Endodermal cell (in vitro differentiated cells): Measurements from ENCODE around the gene ZNF616. TPM values are rescaled to one million over a fixed set of nuclear protein-coding genes. Genes with fewer than 3 reads are reported as not detected.

Experiments used
- DNase-seq: peaks from one replicate; pipeline ENCODE4 v3.0.0-alpha.2; 2017
- H3K27ac ChIP-seq: 2 replicates; pipeline ENCODE4 v1.5.1; 2013; ENCODE audit warnings: mild to moderate bottlenecking, low read depth, low read length, moderate library complexity
- H3K27me3 ChIP-seq: 2 replicates; pipeline ENCODE4 v1.6.1; 2013; ENCODE audit warnings: mild to moderate bottlenecking, low read length, moderate library complexity; ENCODE audit not compliant: insufficient read depth, control insufficient read depth, poor library complexity, severe bottlenecking
- H3K36me3 ChIP-seq: 2 replicates; pipeline ENCODE4 v1.7.0; 2013; ENCODE audit warnings: mild to moderate bottlenecking, low read length, moderate library complexity; ENCODE audit not compliant: control insufficient read depth, insufficient read depth
- H3K4me1 ChIP-seq: one replicate; pipeline ENCODE4 v1.7.0; 2013; ENCODE audit warnings: low read length; ENCODE audit not compliant: control insufficient read depth, insufficient read depth
- H3K4me3 ChIP-seq: 2 replicates; pipeline ENCODE4 v1.5.1; 2013; ENCODE audit warnings: mild to moderate bottlenecking, low read length, moderate library complexity
- H3K9ac ChIP-seq: 2 replicates; pipeline ENCODE4 v1.6.1; 2013; ENCODE audit warnings: mild to moderate bottlenecking, low read length, moderate library complexity; ENCODE audit not compliant: poor library complexity, severe bottlenecking; ENCODE audit errors: extremely low read depth
- H3K9me3 ChIP-seq: 2 replicates; pipeline ENCODE4 v1.6.1; 2013; ENCODE audit warnings: mild to moderate bottlenecking, low read length, moderate library complexity; ENCODE audit not compliant: control insufficient read depth
- H3K27ac Mint-ChIP-seq: 2 replicates; pipeline ENCODE4 v1.8.0; 2020; ENCODE audit warnings: mixed read lengths
- H3K27me3 Mint-ChIP-seq: 2 replicates; pipeline ENCODE4 v1.8.0; 2021; ENCODE audit warnings: mild to moderate bottlenecking, mixed read lengths; ENCODE audit not compliant: insufficient read depth
- H3K36me3 Mint-ChIP-seq: 2 replicates; pipeline ENCODE4 v1.8.0; 2020; ENCODE audit warnings: low read depth, mixed read lengths
- H3K4me1 Mint-ChIP-seq: 2 replicates; pipeline ENCODE4 v1.8.0; 2020; ENCODE audit warnings: mixed read lengths
- H3K4me3 Mint-ChIP-seq: 2 replicates; pipeline ENCODE4 v1.8.0; 2020; ENCODE audit warnings: mild to moderate bottlenecking, moderate library complexity, mixed read lengths
- H3K9me3 Mint-ChIP-seq: 2 replicates; pipeline ENCODE4 v1.8.0; 2020; ENCODE audit warnings: mild to moderate bottlenecking, mixed read lengths
- WGBS, 2 experiments: methylation state at CpG; one replicate each; pipeline versions ENCODE4 v1.1.5 to v1.1.7; 2013; ENCODE audit warnings: missing lambda C conversion rate in 2 of 2, mixed read lengths in 1 of 2; ENCODE audit not compliant: insufficient coverage in 1 of 2, insufficient read length in 1 of 2; 5-methylcytosine and 5-hydroxymethylcytosine counted together
- total RNA-seq, 2 donors: library from RNA; stranded (reverse); fragmentation: NEBNext Ultra II Directional in 1 of 2; extraction: Animal tissue kit (Norgen Biotek cat#: 25700) in 1 of 2; gene quantifications; 2 replicates in 1 of 2; 3 replicates in 1 of 2; pipeline ENCODE4 v1.2.1, GENCODE V29; 2021
- TF ChIP-seq, protein P1 (sequence below): fragments of 200-600 bp; sonication (generic); conservative IDR thresholded peaks from 2 replicates; pipeline ENCODE4 v1.5.0; 2021; ENCODE audit warnings: antibody characterized with exemption, mild to moderate bottlenecking

The ZNF616 gene
- total RNA-seq, 2 donors from 2014 or later = 23.5 to 24.5 TPM

DNA sequence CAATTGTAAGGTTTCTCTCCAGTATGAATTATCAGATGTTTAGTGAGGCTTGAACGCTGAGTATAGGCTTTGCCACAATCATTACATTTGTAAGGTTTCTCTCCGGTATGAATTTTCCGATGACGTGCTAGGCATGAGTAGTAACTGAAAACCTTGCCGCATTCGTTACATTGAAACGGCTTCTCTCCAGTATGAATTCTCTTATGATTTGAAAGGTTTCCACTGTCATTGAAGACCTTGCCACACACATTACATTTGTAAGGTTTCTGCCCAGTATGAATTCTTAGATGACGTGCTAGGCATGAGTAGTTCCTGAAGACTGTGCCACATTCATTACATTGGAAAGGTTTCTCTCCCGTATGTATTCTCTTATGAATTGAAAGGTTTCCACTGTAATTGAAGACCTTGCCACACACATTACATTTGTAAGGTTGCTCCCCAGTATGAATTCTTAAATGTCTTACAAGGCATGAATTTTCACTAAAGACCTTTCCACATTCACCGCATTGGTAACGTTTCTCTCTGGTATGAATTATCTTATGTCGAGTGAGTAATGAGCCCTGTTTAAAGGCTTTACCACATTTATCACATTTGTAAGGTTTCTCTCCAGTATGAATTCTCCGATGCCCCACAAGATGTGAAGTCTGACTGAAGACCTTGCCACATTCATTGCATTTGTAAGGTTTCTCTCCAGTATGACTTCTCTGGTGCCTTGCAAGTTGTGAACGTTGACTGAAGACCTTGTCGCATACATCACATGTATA, 16.0 kb upstream of the ZNF616 start:
- H3K4me3 ChIP-seq = peak overlapping the region; percentile 42
- WGBS, 2 experiments = 95 to 96% methylated on average over 13 to 15 of the region's 15 CpGs
- Mint-ChIP-seq H3K4me3 (no peak overlapping the region), H3K36me3 (peaks cover 88% of the 10 kb centered on the region), H3K27ac (no peak overlapping the region), H3K9me3 (peaks cover 96% of the 10 kb centered on the region), H3K4me1 (no peaks in the 10 kb centered on the region), H3K27me3 (peaks cover 2% of the 10 kb centered on the region)
- no peak overlapping the region for H3K27ac ChIP-seq
- no peak for DNase-seq
- H3K27me3 ChIP-seq = no peaks in the 10 kb centered on the region
- H3K4me1 ChIP-seq = no peaks in the 10 kb centered on the region
- H3K36me3 ChIP-seq = peaks cover 61% of the 10 kb centered on the region
- peaks cover 100% of the 10 kb centered on the region for H3K9me3 ChIP-seq
- no peak overlapping the region for H3K9ac ChIP-seq
- TF ChIP-seq, protein P1, sequence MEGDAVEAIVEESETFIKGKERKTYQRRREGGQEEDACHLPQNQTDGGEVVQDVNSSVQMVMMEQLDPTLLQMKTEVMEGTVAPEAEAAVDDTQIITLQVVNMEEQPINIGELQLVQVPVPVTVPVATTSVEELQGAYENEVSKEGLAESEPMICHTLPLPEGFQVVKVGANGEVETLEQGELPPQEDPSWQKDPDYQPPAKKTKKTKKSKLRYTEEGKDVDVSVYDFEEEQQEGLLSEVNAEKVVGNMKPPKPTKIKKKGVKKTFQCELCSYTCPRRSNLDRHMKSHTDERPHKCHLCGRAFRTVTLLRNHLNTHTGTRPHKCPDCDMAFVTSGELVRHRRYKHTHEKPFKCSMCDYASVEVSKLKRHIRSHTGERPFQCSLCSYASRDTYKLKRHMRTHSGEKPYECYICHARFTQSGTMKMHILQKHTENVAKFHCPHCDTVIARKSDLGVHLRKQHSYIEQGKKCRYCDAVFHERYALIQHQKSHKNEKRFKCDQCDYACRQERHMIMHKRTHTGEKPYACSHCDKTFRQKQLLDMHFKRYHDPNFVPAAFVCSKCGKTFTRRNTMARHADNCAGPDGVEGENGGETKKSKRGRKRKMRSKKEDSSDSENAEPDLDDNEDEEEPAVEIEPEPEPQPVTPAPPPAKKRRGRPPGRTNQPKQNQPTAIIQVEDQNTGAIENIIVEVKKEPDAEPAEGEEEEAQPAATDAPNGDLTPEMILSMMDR = no peak

DNA sequence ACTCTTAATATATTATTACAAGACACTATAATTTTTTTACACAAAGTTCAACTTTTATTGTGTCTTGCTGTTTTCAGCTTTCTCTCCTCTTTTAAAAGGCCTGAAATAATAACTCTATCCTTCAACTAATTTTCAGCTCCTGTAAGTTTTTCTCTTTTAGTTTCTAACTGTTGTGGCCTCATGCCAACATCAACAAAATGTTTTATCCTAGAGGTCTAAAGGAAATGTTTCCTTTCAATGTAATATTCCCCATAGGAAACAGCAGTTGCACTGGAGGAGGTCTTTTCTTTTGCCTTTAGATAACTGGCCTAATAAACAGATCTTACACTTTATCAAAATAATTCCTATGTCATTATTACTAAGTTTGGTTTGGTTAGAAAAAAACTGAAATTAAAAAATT, 8.5 kb upstream of the ZNF616 start:
- TF ChIP-seq, protein P1 = no peak
- H3K4me1 ChIP-seq = no peaks in the 10 kb centered on the region
- Mint-ChIP-seq H3K4me1 (no peaks in the 10 kb centered on the region), H3K4me3 (no peak overlapping the region), H3K27me3 (no peaks in the 10 kb centered on the region), H3K27ac (no peak overlapping the region), H3K9me3 (peaks cover 74% of the 10 kb centered on the region), H3K36me3 (peaks cover 24% of the 10 kb centered on the region)
- no peak overlapping the region for H3K4me3 ChIP-seq
- no peaks in the 10 kb centered on the region for H3K36me3 ChIP-seq
- no peaks in the 10 kb centered on the region for H3K27me3 ChIP-seq
- DNase-seq = no peak
- no peak overlapping the region for H3K9ac ChIP-seq
- peaks cover 75% of the 10 kb centered on the region for H3K9me3 ChIP-seq
- H3K27ac ChIP-seq = no peak overlapping the region

DNA sequence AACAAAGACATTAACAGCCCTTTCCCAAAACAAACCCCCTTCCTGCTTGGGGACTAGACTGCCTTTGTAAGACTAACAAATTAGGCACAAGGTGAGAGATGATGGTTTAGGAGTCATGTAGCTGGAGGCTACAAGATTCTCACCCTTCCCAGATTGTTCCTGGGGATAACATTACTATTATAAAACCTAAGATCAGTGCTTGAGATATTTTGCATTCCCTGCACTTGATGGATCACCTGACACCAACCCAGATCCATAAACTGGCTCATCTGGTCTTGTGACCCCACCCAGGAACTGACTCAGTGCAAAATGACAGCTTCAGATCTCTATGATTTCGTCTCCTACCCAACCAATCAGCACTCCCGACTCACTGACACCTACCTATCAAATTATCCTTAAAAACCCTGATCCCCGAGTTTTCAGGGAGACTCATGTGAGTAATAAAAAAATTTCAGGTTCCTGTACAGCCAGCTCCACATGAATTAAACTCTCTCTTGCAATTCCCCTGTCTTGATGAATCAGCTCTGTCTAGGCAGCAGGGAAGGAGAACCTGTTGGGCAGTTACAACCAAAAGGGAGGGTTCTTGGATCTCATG, 2.4 kb upstream of the ZNF616 start:
- Mint-ChIP-seq H3K36me3 (peaks cover 8% of the 10 kb centered on the region), H3K27ac (no peak overlapping the region), H3K27me3 (no peaks in the 10 kb centered on the region), H3K9me3 (peaks cover 37% of the 10 kb centered on the region), H3K4me3 (no peak overlapping the region), H3K4me1 (peaks cover 11% of the 10 kb centered on the region)
- Histone ChIP-seq H3K9ac (no peak overlapping the region), H3K4me3 (no peak overlapping the region), H3K27me3 (no peaks in the 10 kb centered on the region), H3K27ac (no peak overlapping the region), H3K9me3 (peaks cover 49% of the 10 kb centered on the region), H3K4me1 (no peaks in the 10 kb centered on the region), H3K36me3 (peaks cover 6% of the 10 kb centered on the region)
- no peak for DNase-seq
- WGBS, 2 experiments = 86 to 95% methylated on average over 2 to 3 of the region's 3 CpGs
- TF ChIP-seq, protein P1 = no peak
